NCI-H1930 (cell line): ENCODE measurements around the gene NUDT9.
"Not testable (repeated sequence)": the region's sequence is repeated elsewhere in the genome, so short reads cannot be mapped to it uniquely, and the experiment has no call there.

ENCODE experiments used
- DNase-seq, 2 experiments: peaks; one replicate each; lab custom pipeline; 2025; lab: John Stamatoyannopoulos, UW

The NUDT9 gene

GRCh38 chr4:87409420-87409939, 12.9 kb upstream of the NUDT9 start:
- DNase-seq, result no peak

- no peak for DNase-seq
Observed at GRCh38 chr4:87410157-87410556, 12.2 kb upstream of the NUDT9 start.

GRCh38 chr4:87410679-87411078, 11.7 kb upstream of the NUDT9 start:
- DNase-seq, result no peak

GRCh38 chr4:87414816-87415215, 7.6 kb upstream of the NUDT9 start:
- no peak for DNase-seq

- no peak for DNase-seq
Observed at GRCh38 chr4:87416965-87417364, 5.4 kb upstream of the NUDT9 start.

GRCh38 chr4:87418410-87418809, 4.0 kb upstream of the NUDT9 start:
- DNase-seq, result not testable (repeated sequence)

- no peak for DNase-seq
Observed at GRCh38 chr4:87419578-87420249, 2.7 kb upstream of the NUDT9 start.

- no peak for DNase-seq
Observed at GRCh38 chr4:87420276-87420830, 2.0 kb upstream of the NUDT9 start.

GRCh38 chr4:87423317-87424098, 1.1 kb downstream of the NUDT9 start:
- DNase-seq, result no peak

GRCh38 chr4:87424099-87424543, 1.7 kb downstream of the NUDT9 start:
- DNase-seq, result not testable (repeated sequence)

GRCh38 chr4:87425711-87426110, 3.3 kb downstream of the NUDT9 start:
- DNase-seq, result no peak

GRCh38 chr4:87426865-87427517, 4.6 kb downstream of the NUDT9 start:
- DNase-seq, result no peak

GRCh38 chr4:87427518-87427868, 5.1 kb downstream of the NUDT9 start:
- DNase-seq, result no peak

GRCh38 chr4:87428979-87429378, 6.6 kb downstream of the NUDT9 start:
- no peak for DNase-seq

GRCh38 chr4:87430038-87430437, 7.7 kb downstream of the NUDT9 start:
- no peak for DNase-seq

GRCh38 chr4:87433342-87433741, 11.0 kb downstream of the NUDT9 start:
- no peak for DNase-seq

- DNase-seq, result no peak
Observed at GRCh38 chr4:87442889-87443288, 20.5 kb downstream of the NUDT9 start.

- DNase-seq, result no peak
Observed at GRCh38 chr4:87444741-87445140, 22.4 kb downstream of the NUDT9 start.

- no peak for DNase-seq
Observed at GRCh38 chr4:87445964-87446363, 23.6 kb downstream of the NUDT9 start.

- DNase-seq, result not testable (repeated sequence)
Observed at GRCh38 chr4:87446375-87446774, 24.0 kb downstream of the NUDT9 start.

- no peak for DNase-seq
Observed at GRCh38 chr4:87451537-87451936, 29.2 kb downstream of the NUDT9 start.

- no peak for DNase-seq
Observed at GRCh38 chr4:87458913-87459312, 36.5 kb downstream of the NUDT9 start.
